Thyroid gland (tissue), 4 donors: ENCODE results near the gene PCDH15. TPM values are rescaled to one million over a fixed set of nuclear protein-coding genes. Genes with fewer than 3 reads are reported as not detected.

Source experiments
- DNase-seq, 2 donors: peaks; one replicate each; pipeline ENCODE4 v3.0.0-alpha.2; 2019
- H3K27ac ChIP-seq, 3 donors: fragments of 200-600 bp; sonication (generic); 1 replicate in 2 of 3; 2 replicates in 1 of 3; pipeline ENCODE4 v1.5.1; 2016 to 2019; ENCODE audit warnings: mild to moderate bottlenecking in 1 of 3, moderate library complexity in 1 of 3
- H3K27me3 ChIP-seq: fragments of 200-600 bp; sonication (generic); one replicate; pipeline ENCODE4 v1.5.1; 2019
- H3K36me3 ChIP-seq, 2 donors: fragments of 200-600 bp; sonication (generic); one replicate each; pipeline ENCODE4 v1.5.1; 2016 to 2019
- H3K4me1 ChIP-seq, 2 donors: fragments of 200-600 bp; sonication (generic); one replicate each; pipeline ENCODE4 v1.5.1; 2017 to 2019
- H3K4me3 ChIP-seq, 3 donors: fragments of 200-600 bp; sonication (generic); replicated peaks in 1 of 3; 1 replicate in 2 of 3; 2 replicates in 1 of 3; pipeline ENCODE4 v1.5.1; 2016; ENCODE audit warnings: mild to moderate bottlenecking in 1 of 3
- H3K9me3 ChIP-seq: fragments of 200-600 bp; sonication (generic); one replicate; pipeline ENCODE4 v1.5.1; 2017
- CTCF ChIP-seq, 6 experiments: fragments of 200-600 bp in 3 of 6; fragments of 450-650 bp in 3 of 6; sonication (generic) in 3 of 6; IDR thresholded peaks; one replicate each; pipeline ENCODE4 v1.5.1; 2016 to 2019; ENCODE audit warnings: antibody characterized with exemption in 6 of 6, mild to moderate bottlenecking in 2 of 6, inconsistent platforms in 1 of 6, moderate library complexity in 1 of 6
- POLR2A ChIP-seq, 2 donors: fragments of 450-650 bp; IDR thresholded peaks; one replicate each; pipeline ENCODE4 v1.6.1; 2017; ENCODE audit warnings: antibody characterized with exemption in 2 of 2, mild to moderate bottlenecking in 2 of 2, moderate library complexity in 1 of 2
- WGBS, 2 donors: methylation state at CpG; one replicate each; pipeline ENCODE4 v1.1.5; 2017; 5-methylcytosine and 5-hydroxymethylcytosine counted together
- intact Hi-C: fragments of 100-400 bp; cut with DNase I; formaldehyde crosslinking; loops from one replicate; pipeline ENCODE4 v1.15.1; 2023
- total RNA-seq, 4 donors: library from RNA; depleted of rRNA; stranded (reverse); fragments of >200 nt; gene quantifications; one replicate each; pipeline ENCODE4 v1.2.3, GENCODE V29; 2016

Gene PCDH15
- total RNA-seq, 4 donors from 2014 or later = not detected

DNA sequence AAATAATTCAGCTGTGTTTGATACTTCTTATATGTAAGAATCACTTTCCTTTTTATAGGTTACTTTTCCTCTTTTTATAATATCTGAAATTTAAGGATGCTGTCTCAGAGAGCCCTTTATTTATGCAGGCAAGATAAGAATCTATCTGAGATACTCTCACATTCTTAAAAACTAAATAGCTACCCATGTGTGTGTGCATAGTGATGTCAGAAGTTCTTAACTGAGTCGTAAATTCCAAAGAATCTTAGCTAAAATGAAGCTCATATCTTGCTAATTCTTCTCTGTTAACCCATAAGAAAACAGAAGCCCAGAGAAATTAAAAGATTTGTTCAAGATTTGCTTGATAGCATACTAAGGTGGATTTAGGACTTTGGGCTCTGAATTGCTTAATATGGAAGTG is 118.5 kb downstream of the PCDH15 start:
- no peak for DNase-seq
- Histone ChIP-seq H3K4me1 (no peaks in the 10 kb centered on the region), H3K27me3 (no peaks in the 10 kb centered on the region), H3K4me3 (no peak overlapping the region), H3K9me3 (no peaks in the 10 kb centered on the region), H3K27ac (no peak overlapping the region), H3K36me3 (no peaks in the 10 kb centered on the region)
- intact Hi-C loops = no loop called here
- 43 to 61% methylated on average over 1 of the region's 1 CpG for WGBS, 2 donors
- TF ChIP-seq POLR2A (IDR thresholded peaks at IDR 0.05) (no peak), CTCF (IDR thresholded peaks at IDR 0.05) (no peak)

GRCh38 chr10:54681136-54681535 is 119.9 kb downstream of the PCDH15 start:
- Histone ChIP-seq H3K36me3 (no peaks in the 10 kb centered on the region), H3K27ac (no peak overlapping the region), H3K4me3 (no peak overlapping the region), H3K4me1 (no peaks in the 10 kb centered on the region), H3K27me3 (no peaks in the 10 kb centered on the region), H3K9me3 (no peaks in the 10 kb centered on the region)
- no peak for DNase-seq
- WGBS, 2 donors = 87% methylated on average over 2 of the region's 2 CpGs
- TF ChIP-seq POLR2A (IDR thresholded peaks at IDR 0.05) = no peak
- no peak for TF ChIP-seq CTCF (IDR thresholded peaks at IDR 0.05)
- intact Hi-C loops = no loop called here

DNA sequence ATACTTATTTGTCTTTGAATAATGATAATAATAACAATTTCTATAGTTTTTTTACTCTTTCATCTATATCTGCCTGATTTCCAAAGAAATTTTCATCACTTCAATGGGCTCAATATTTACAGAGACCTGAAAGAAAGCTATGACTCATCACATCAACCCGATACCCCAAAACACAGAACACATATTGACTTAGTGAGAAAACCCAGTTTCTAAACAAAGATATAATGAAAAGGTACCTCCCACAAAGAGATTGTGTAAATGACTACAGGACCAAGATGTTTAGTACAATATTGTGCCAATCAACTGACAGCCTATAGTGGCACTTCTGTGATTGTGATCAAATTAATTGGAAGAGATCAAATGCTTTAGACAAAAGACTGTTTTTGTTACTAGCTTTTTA is 133.9 kb downstream of the PCDH15 start:
- Histone ChIP-seq H3K4me3 (no peak overlapping the region), H3K4me1 (no peaks in the 10 kb centered on the region), H3K27me3 (no peaks in the 10 kb centered on the region), H3K27ac (no peak overlapping the region), H3K9me3 (no peaks in the 10 kb centered on the region), H3K36me3 (no peaks in the 10 kb centered on the region)
- DNase-seq = no peak
- intact Hi-C loops = no loop called here
- no peak for TF ChIP-seq POLR2A (IDR thresholded peaks at IDR 0.05)
- TF ChIP-seq CTCF (IDR thresholded peaks at IDR 0.05) = no peak
- WGBS, 2 donors = 82 to 89% methylated on average over 1 of the region's 1 CpG

- no peak overlapping the region for H3K27ac ChIP-seq
- no peaks in the 10 kb centered on the region for H3K4me1 ChIP-seq
- TF ChIP-seq POLR2A (IDR thresholded peaks at IDR 0.05) (no peak), CTCF (IDR thresholded peaks at IDR 0.05) (no peak)
- H3K27me3 ChIP-seq = no peaks in the 10 kb centered on the region
- no peak overlapping the region for H3K4me3 ChIP-seq
- no peaks in the 10 kb centered on the region for H3K36me3 ChIP-seq
- H3K9me3 ChIP-seq = no peaks in the 10 kb centered on the region
- intact Hi-C loops = no loop called here
- DNase-seq = no peak
These were observed 134.8 kb downstream of the PCDH15 start for GRCh38 chr10:54666192-54666591.

GRCh38 chr10:54665095-54665494 is 135.9 kb downstream of the PCDH15 start:
- Histone ChIP-seq H3K4me3 (no peak overlapping the region), H3K36me3 (no peaks in the 10 kb centered on the region), H3K27me3 (no peaks in the 10 kb centered on the region), H3K27ac (no peak overlapping the region), H3K9me3 (no peaks in the 10 kb centered on the region), H3K4me1 (no peaks in the 10 kb centered on the region)
- intact Hi-C loops = no loop called here
- no peak for TF ChIP-seq POLR2A (IDR thresholded peaks at IDR 0.05)
- no peak for TF ChIP-seq CTCF (IDR thresholded peaks at IDR 0.05)
- no peak for DNase-seq
